ENCODE data around the gene CDKN1B.

The CDKN1B gene

GRCh38 chr12:12770262-12770661, 53.1 kb downstream of the CDKN1B start:
- DNase-seq, result no peak
